ENCODE data around the gene CTNNBL1.

DNA sequence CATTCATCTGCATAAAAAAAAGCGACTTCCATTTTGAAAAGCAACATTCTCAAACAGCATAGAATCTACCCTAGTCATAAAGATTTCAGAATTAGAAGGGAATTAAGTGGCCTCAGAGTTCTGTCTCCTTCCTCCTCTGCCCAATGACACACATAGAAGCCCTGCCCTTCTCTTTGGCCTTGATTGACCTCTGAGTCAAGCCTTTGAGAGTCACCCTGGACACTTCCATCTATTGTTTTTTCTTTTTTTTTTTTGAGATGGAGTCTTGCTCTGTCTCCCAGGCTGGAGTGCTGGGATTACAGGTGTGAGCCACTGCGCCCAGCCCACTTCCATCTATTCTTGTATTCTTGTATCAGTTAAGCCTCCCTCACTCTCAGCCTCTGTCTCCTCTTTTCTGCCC lies 44.8 kb upstream of the CTNNBL1 start:
- TF ChIP-seq, protein P1, sequence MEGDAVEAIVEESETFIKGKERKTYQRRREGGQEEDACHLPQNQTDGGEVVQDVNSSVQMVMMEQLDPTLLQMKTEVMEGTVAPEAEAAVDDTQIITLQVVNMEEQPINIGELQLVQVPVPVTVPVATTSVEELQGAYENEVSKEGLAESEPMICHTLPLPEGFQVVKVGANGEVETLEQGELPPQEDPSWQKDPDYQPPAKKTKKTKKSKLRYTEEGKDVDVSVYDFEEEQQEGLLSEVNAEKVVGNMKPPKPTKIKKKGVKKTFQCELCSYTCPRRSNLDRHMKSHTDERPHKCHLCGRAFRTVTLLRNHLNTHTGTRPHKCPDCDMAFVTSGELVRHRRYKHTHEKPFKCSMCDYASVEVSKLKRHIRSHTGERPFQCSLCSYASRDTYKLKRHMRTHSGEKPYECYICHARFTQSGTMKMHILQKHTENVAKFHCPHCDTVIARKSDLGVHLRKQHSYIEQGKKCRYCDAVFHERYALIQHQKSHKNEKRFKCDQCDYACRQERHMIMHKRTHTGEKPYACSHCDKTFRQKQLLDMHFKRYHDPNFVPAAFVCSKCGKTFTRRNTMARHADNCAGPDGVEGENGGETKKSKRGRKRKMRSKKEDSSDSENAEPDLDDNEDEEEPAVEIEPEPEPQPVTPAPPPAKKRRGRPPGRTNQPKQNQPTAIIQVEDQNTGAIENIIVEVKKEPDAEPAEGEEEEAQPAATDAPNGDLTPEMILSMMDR (IDR thresholded peaks at IDR 0.05 in 2 of 3, conservative IDR thresholded peaks at IDR 0.05 in 1 of 3; ENCODE audit: borderline replicate concordance in 1 of 3, insufficient read depth in 1 of 3, low read depth in 2 of 3, low read length in 2 of 3), result no peak
- TF ChIP-seq EGR1 (IDR thresholded peaks at IDR 0.05; ENCODE audit: low read depth), result no peak
- no peak for TF ChIP-seq MAX (IDR thresholded peaks at IDR 0.05)
- no peak for TF ChIP-seq POLR2A (IDR thresholded peaks at IDR 0.05; ENCODE audit: borderline replicate concordance, extremely low read depth, insufficient read depth, insufficient read length)
- TF ChIP-seq EZH2 (IDR thresholded peaks at IDR 0.05), result no peak
- no peak for TF ChIP-seq POLR2AphosphoS5 (IDR thresholded peaks at IDR 0.05; ENCODE audit: low read depth, low read length)
- TF ChIP-seq EZH2phosphoT487 (IDR thresholded peaks at IDR 0.05; ENCODE audit: borderline replicate concordance), result no peak
- TF ChIP-seq YY1 (IDR thresholded peaks at IDR 0.05; ENCODE audit: extremely low read depth, insufficient replicate concordance, low read depth, low read length), result no peak
- TF ChIP-seq ZNF274 (IDR thresholded peaks at IDR 0.05; ENCODE audit: low read depth, low read length), result no peak
- TF ChIP-seq, protein P2, sequence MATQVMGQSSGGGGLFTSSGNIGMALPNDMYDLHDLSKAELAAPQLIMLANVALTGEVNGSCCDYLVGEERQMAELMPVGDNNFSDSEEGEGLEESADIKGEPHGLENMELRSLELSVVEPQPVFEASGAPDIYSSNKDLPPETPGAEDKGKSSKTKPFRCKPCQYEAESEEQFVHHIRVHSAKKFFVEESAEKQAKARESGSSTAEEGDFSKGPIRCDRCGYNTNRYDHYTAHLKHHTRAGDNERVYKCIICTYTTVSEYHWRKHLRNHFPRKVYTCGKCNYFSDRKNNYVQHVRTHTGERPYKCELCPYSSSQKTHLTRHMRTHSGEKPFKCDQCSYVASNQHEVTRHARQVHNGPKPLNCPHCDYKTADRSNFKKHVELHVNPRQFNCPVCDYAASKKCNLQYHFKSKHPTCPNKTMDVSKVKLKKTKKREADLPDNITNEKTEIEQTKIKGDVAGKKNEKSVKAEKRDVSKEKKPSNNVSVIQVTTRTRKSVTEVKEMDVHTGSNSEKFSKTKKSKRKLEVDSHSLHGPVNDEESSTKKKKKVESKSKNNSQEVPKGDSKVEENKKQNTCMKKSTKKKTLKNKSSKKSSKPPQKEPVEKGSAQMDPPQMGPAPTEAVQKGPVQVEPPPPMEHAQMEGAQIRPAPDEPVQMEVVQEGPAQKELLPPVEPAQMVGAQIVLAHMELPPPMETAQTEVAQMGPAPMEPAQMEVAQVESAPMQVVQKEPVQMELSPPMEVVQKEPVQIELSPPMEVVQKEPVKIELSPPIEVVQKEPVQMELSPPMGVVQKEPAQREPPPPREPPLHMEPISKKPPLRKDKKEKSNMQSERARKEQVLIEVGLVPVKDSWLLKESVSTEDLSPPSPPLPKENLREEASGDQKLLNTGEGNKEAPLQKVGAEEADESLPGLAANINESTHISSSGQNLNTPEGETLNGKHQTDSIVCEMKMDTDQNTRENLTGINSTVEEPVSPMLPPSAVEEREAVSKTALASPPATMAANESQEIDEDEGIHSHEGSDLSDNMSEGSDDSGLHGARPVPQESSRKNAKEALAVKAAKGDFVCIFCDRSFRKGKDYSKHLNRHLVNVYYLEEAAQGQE (IDR thresholded peaks at IDR 0.05; ENCODE audit: low read depth), result no peak

All from HCT116 (cell line).